Measurements from ENCODE around the gene SF3B6.
A peak's percentile ranks its signal among the peaks of the same experiment; 100 is the strongest.
"Not testable (repeated sequence)": the region's sequence is repeated elsewhere in the genome, so short reads cannot be mapped to it uniquely, and the experiment has no call there.

Gene SF3B6

DNA sequence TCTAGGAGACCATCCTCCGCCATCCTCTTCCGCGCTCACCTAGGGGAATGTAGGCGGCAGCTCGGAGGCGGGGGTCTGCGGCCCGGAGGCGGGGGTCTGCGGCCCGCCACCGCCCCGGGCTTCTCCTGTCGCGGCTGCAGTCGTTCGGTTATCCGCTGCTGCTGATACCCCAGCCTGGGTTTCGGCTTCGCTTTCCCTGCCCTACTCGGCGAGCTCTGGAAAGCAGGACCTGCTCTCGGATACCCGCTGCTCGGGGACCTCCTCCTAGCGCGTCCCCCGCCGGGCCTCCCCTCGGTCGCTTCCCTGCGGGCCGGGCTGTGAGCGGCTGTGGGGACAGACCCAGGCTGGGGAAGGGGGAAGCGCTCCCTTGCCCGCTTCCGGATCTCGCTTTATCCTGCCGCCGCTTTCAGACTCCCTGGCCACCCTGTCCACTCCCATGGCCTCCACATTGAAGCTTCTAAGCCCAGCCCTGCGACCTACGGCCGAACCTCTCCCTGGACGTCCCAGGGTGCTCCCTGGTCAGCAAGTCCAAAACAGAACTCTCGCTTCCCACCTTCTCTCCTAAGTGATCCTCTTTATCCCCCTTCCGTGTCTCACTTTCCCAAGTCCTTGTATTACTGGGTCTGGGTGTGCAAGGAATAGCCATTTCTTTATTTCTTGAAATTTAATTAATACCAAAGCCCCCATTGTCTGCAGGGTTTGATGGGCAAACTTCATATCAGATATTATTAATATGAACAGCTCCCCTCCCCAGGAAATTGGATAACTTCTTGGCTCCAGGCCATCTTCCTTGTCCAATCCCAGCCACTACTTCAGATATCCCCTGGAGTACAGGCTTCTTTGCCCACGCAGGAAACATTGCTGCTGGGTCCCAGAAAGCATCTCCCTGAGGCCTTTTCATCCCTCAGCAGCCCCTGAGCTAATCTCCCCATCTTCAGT, 25.8 kb downstream of the SF3B6 start:
- no peak for DNase-seq (ENCODE audit: low read depth)

- DNase-seq (ENCODE audit: low read depth): peak; percentile 36
These were observed 26.6 kb downstream of the SF3B6 start, which contains the start of gene FKBP1B for GRCh38 chr2:24049485-24050021. FKBP1B (plus strand) TSS chr2:24049741; CDS start chr2:24049850, 109 bp downstream.

DNA sequence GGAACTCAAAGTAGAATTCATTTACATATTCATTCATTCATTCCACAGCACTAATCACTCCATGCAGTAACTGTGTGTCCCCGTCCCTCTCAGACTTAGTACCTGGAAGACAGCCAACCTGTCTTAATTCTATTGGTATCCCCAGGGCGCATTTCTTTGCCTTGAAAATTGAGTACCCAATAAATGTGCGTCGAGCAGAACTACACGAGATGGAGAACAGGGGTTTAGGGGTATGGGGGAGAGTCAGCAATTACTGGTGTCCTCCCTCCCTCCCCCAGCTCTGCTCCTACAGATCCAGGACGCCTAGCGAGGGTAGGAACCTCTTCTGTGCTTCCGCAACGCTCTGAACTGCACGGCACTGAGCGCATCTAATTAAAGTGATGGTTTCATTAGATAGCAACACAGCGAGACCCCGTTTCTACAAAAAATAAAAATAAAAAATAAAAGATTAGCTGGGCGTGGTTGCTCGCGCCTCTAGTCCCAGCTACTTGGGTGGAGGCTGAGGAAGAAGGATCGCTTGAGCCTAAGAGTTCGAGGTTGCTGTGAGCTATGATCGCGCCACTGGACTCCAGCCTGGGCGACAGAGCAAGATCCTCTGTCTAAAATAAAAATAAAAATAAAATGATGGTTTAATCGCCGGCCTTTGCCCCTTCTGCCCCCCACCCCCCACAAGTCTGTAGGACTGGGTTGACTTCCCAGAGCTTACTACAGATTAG, 27.2 kb downstream of the SF3B6 start:
- no peak for DNase-seq (ENCODE audit: low read depth)

DNA sequence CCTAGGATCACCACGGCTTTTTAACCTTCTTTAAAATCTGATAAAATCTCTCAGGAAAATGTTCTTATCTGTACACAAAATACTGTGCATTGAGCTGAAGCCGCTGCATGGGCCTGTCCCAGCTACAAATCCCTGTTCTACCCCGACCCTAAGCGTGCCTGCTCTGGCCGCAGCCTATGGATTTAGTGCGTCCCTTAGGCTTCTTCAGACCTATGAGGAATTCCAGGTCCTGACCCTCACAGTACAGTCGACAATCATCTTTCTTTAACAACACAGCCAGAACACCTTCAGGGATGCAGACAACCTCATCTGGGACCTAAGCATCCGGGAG, 28.5 kb downstream of the SF3B6 start:
- no peak for DNase-seq (ENCODE audit: low read depth)

GRCh38 chr2:24046930-24047702, 29.0 kb downstream of the SF3B6 start, which contains the start of gene WDCP:
WDCP (minus strand) TSS chr2:24047391; CDS start chr2:24039494, 7,897 bp downstream.
- DNase-seq (ENCODE audit: low read depth): peak; percentile 92

DNA sequence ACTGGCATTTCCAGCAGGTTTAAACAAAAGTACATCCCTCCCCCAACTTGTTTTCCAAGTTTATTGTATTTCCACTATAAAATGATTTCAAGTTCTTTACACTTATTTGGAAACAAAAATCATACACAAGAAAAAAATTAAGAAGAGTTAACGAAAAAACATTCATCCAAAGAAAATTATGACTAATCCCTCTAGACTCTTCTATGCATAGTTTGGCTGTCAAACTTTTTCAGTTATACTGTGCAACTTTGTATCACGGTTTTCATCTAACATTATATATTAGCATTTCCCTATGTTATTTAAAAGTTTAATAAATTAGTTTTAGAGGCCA, 29.6 kb downstream of the SF3B6 start:
- no peak for DNase-seq (ENCODE audit: low read depth)

DNA sequence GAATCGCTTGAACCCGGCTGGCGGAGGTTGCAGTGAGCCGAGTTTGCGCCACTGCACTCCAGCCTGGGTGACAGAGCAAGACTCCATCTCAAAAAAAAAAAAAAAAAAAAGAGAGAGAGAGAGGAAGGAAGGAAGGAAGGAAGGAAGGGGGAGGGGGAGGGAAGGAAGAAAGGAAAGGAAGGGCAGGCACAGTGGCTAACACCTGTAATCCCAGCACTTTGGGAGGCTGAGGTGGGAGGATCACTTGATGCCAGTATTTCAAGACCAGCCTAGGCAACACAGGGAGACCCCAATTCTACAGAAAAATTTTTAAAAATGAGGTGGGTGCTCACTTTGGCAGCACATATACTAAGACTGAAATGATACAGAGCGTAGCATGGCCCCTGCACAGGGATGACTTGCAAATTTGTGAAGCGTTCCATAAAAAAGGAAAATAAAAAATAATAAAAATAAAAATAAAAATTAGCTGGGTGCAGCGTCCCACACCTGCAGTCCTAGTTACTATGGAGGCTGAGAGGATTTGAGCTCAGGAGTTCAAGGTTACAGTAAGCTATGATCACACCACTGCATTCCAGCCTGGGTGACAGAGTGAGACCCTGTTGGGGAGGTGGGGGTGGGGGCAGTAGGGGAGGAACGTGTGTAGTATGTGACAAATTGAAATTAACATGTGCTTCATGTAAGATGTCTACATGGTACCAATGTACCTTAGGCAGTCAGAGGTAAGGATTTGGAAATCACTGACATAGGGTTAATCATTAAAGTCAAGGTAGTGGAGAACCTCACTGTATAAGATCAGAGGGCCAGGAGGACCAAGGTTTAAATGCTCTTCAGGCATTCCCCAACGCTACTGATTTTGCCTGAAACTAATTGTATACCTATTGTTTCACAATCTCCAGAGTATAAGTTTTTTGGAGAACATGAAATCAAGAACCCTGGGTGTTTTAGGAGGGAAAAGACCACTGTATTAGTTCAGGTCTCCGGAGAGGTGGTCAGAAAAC, 30.3 kb downstream of the SF3B6 start:
- DNase-seq (ENCODE audit: low read depth): no peak

- not testable (repeated sequence) for DNase-seq (ENCODE audit: low read depth)
These were observed 33.0 kb downstream of the SF3B6 start for GRCh38 chr2:24043133-24043532.

- no peak for DNase-seq (ENCODE audit: low read depth)
These were observed 35.6 kb downstream of the SF3B6 start for GRCh38 chr2:24040511-24040910.

DNA sequence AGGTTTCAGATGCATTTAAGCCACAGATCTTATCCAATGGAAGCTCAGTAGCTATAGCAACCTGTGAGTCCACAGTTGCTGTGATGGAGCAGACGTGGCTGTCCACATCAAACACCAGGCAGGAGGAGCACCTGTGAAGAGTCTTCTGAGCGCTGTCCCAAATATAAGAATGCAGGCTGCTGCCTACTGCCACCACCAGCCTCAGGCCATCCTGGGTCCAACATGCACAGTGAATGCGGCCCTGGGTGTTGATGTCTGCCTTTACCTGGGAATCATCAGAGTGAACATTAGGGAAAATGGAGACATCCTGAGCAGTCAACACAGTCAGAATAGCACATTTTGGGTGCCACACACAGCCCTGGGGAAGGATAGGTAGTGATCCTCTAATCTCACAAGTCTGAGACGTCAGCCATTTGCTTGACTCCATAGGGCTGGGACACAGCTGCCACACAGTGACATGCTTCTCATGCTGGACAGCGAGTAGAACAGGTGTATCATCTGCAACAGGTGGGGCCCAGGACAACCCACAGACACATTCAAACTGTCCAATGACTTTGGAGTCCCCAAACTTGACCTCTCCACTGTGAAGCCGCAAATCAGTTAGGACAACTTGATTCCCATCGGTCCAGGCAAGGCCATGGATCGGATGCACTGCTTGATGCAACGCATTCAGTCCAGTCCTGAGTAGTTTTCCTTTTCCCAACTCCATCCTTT, 37.2 kb downstream of the SF3B6 start:
- no peak for DNase-seq (ENCODE audit: low read depth)

GRCh38 chr2:24026233-24026632, 49.9 kb downstream of the SF3B6 start:
- DNase-seq (ENCODE audit: low read depth): no peak

DNA sequence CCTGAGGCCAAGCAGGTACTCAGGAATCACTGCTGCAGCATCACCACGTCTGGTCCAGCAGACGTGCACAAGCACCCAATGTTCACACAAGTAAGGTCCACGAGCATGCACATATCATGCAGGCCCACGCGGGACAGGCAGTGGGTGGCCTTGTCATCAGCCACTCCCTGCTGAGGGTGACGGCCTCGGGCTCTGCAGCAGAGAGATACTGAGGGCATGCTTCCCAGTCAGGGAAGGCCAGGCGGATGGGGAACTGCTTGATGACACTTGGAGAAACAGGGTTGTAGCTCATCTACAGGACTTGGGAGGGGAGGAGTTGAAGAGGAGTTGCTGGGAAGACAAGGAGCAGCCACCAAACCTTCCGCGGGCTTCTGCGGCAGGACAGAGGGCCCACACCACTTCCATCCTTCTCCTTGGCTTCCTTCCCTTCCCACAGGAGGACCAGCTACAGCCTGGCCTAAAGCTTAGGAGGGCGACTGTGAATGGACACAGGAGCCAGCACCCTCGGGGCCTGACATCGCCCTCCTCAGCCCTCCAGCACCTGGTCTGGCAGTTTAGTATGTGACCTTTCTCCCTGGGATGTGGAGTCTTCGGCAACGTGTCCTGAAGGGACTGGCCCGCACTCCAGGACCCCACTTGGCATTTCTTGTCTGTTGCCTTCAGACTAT, 51.0 kb downstream of the SF3B6 start:
- DNase-seq (ENCODE audit: low read depth): no peak

DNA sequence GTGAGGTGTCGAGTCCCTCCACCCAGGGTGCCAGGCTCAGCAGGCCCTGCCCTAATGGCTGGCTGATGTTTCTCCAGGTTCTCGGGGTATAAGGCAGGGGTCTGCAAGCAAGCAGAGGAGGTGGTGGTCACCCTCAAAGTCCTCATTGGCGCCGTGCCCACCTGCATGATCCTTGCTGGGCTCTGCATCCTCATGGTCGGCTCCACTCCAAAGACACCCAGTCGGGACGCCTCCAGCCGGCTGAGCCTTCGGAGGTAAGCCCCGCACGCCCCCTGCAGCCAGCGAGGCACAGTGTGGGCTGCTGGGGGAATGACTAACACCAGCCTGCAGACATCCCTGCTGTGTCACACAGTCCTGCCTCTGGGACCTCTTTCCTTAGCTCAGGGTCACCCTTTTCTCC, 52.1 kb downstream of the SF3B6 start:
- DNase-seq (ENCODE audit: low read depth): no peak

DNA sequence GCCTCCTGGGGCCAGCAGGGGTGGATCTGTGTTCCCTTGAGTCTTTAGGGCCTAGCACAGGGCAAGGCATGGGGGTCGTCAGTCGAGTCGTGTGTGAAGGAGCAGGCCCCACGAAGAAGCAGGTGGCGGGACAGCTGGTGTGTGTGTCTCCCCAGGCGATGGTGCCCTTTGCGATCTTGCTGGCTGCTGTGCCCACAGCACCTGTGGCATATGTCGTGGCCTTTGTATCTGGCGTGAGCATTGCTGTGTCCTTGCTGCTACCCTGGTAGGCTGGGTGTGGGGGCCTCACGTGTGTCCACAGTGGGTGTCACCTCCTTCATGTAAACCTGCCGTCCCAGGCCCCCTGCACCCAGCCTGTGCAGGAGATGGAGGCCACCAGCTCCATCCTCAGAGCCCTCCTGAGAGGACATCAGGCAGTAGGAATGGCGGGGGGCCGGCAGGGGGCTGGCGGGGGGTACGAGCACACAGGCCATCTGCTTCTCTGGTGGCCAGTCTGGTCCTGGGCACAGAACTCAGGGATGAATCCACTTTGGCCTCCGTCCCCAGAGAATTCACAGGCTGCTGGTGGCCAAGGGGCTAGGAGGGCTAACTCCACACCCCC, 53.1 kb downstream of the SF3B6 start:
- DNase-seq (ENCODE audit: low read depth): no peak

DNA sequence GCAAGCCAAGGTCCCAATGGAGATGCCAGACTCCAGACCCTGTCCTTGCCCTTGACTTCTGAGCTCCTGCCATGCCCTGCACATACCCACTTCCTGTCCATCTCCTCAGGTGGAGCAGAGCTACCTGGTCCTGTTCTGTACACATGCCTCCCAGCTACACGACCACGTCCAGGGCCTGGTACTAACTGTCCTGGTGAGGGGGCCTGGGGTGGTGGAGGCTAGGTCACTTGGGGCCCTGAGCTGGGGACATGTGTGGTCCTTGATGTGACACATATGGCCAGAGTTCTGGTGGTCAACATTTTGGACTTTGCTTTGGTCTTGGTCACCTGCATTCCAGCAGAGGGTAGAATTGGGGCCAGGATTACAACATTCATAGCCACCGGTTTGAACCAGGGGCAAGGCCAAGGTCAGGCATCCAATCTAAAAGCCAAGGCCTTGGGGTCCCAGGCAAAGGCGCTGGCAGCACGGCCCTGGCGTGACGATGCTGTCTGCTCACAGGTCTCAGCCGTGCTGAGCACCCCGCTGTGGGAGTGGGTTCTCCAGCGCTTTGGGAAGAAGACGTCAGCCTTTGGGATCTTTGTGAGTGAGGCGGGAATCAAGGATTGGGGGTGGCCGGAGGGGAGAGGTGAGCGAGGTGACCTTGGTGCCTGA, 53.7 kb downstream of the SF3B6 start:
- no peak for DNase-seq (ENCODE audit: low read depth)

DNA sequence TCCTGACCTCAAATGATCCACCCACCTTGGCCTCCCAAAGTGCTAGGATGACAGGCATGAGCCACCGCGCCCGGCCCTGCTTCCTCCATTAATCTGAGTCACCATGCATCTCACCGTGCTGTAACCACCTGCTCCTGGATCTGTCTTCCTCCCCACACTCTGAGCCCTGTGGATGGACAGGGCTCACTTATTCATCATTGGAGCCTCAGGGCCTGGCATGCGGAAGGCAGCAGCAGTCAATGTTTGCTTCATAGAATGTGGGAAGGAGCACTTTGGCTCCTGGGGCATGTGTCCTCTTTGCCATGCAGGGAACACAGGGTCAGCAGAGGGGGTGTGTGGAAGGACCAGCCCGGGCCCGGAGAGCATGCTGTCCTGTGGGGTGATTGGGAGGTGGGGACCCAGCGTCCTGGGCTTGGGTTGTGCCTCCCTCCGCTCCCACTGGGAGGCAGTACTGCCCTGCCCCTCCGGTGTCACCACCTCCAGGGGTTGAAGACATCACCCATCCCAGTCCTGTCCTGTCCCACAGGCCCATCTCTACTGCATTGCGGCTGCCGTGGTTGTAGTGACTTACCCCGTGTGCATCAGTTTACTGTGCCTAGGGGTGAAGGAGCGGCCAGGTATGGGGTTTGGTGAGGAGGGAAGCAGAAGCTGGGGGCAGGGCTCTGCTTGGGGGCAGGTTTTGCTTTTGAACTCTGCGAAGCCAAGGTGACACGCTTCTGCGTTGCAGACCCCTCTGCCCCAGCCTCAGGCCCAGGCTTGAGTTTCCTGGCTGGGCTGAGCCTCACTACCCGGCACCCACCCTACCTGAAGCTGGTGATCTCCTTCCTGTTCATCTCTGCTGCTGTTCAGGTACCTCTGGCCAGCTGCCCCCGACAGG, 54.8 kb downstream of the SF3B6 start:
- no peak for DNase-seq (ENCODE audit: low read depth)

DNA sequence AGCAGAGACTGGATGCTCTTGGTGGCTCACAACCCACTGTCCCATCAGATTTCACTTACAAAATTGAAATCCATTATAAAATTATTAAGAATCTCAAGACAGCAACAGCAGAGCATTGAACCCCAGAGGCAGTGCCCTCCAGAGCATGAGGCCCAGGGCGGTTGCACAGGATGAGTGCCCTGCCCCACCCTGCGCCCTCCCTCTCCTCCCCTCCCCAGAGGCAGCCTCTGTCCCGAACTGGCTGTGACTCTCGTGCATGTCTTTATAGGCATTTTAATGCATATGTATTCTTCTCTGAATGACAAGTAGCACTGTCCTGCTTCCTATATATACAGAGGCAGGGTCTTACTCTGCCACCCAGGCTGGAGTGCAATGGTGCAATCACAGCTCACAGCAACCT, 55.9 kb downstream of the SF3B6 start:
- no peak for DNase-seq (ENCODE audit: low read depth)

GRCh38 chr2:24019729-24020128, 56.4 kb downstream of the SF3B6 start:
- no peak for DNase-seq (ENCODE audit: low read depth)
